MCF 10A (cell line): ENCODE measurements around the gene BCAS3. TPM values are rescaled to one million over a fixed set of nuclear protein-coding genes. Genes with fewer than 3 reads are reported as not detected.
A peak's percentile ranks its signal among the peaks of the same experiment; 100 is the strongest.

Experiments used
- BruUV-seq: library from RNA; stranded (reverse); fragments of 400-500 nt; replicated peaks from 2 replicates; lab custom pipeline; 2021; lab: Mats Ljungman, UMichigan
- CTCF ChIA-PET: fragments of 300-600 bp; sonication (Branson Sonifier 250); formaldehyde crosslinking; extraction: SDS; loops from one replicate; lab custom pipeline; 2021; ENCODE audit warnings: antibody characterized with exemption, inconsistent platforms; lab: Yijun Ruan, JAX
- POLR2A ChIA-PET: fragments of 300-600, 350-650 bp; sonication (Branson Sonifier 250); formaldehyde crosslinking; extraction: SDS; loops from one replicate; lab custom pipeline; 2020; ENCODE audit warnings: antibody characterized with exemption, inconsistent platforms; lab: Yijun Ruan, JAX
- DNase-seq: peaks from one replicate; pipeline ENCODE4 v3.0.0-alpha.2; 2018; ENCODE audit not compliant: unreplicated experiment
- H3K27ac Mint-ChIP-seq: one replicate; pipeline ENCODE4 v1.8.0; 2022; ENCODE audit warnings: mild to moderate bottlenecking, low read depth, mixed read lengths; ENCODE audit not compliant: unreplicated experiment
- H3K27me3 Mint-ChIP-seq: one replicate; pipeline ENCODE4 v1.8.0; 2022; ENCODE audit warnings: mixed read lengths; ENCODE audit not compliant: insufficient read depth, unreplicated experiment
- H3K36me3 Mint-ChIP-seq: one replicate; pipeline ENCODE4 v1.8.0; 2022; ENCODE audit warnings: mild to moderate bottlenecking, moderate library complexity, mixed read lengths; ENCODE audit not compliant: insufficient read depth, unreplicated experiment
- H3K4me1 Mint-ChIP-seq: one replicate; pipeline ENCODE4 v1.8.0; 2022; ENCODE audit warnings: mixed read lengths; ENCODE audit not compliant: insufficient read depth, unreplicated experiment
- H3K4me3 Mint-ChIP-seq: one replicate; pipeline ENCODE4 v1.8.0; 2022; ENCODE audit warnings: mild to moderate bottlenecking, moderate library complexity, mixed read lengths; ENCODE audit not compliant: unreplicated experiment
- H3K9me3 Mint-ChIP-seq: one replicate; pipeline ENCODE4 v1.8.0; 2022; ENCODE audit warnings: mixed read lengths; ENCODE audit not compliant: unreplicated experiment
- CTCF ChIP-seq: fragments of 200-600 bp; IDR thresholded peaks from one replicate; pipeline ENCODE4 v1.8.0; 2022; ENCODE audit warnings: antibody characterized with exemption, mild to moderate bottlenecking; ENCODE audit not compliant: unreplicated experiment
- intact Hi-C: fragments of 100-400 bp; cut with micrococcal nuclease; formaldehyde crosslinking; loops from 2 replicates; pipeline ENCODE4 v1.14.1; 2022
- total RNA-seq: library from RNA; stranded (reverse); gene quantifications from 2 replicates; pipeline ENCODE4 v1.2.3, GENCODE V29; 2022

Gene BCAS3
- total RNA-seq, 1 experiment from 2014 or later: 14.6 TPM

DNA sequence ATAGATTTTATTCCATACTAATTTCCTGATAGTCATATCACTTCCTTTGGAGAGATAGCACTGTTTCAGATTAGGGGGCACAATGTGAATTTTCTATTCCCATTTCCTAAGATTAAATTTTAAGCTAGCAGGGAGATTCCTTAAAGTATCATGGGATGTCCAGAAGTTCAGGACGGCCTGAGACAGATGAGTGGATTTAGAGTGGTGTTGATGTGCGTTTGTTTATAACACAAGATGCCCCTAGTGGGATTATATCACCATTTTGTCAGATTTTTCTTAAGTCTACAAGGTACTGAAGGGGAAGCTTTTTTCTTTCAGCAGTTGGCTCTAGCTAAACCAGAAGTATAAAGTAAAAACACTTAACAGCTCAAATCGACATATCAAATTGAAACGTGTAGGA, 538.4 kb downstream of the BCAS3 start:
- ChIA-PET POLR2A (no interaction called here), CTCF (interaction anchor here (0.7 kb wide), 1 partner anchor 245 kb away, joined by 3 read pairs; no protein-coding TSS in a partner anchor)
- no peak for DNase-seq
- no peaks in the 10 kb centered on the region for H3K27me3 Mint-ChIP-seq
- no peak overlapping the region for H3K4me3 Mint-ChIP-seq
- BruUV-seq: no TSS peak
- no peak overlapping the region for H3K27ac Mint-ChIP-seq
- H3K9me3 Mint-ChIP-seq: no peaks in the 10 kb centered on the region
- H3K4me1 Mint-ChIP-seq: peaks cover 6% of the 10 kb centered on the region
- intact Hi-C loops: no loop called here
- TF ChIP-seq CTCF: no peak
- no peaks in the 10 kb centered on the region for H3K36me3 Mint-ChIP-seq

DNA sequence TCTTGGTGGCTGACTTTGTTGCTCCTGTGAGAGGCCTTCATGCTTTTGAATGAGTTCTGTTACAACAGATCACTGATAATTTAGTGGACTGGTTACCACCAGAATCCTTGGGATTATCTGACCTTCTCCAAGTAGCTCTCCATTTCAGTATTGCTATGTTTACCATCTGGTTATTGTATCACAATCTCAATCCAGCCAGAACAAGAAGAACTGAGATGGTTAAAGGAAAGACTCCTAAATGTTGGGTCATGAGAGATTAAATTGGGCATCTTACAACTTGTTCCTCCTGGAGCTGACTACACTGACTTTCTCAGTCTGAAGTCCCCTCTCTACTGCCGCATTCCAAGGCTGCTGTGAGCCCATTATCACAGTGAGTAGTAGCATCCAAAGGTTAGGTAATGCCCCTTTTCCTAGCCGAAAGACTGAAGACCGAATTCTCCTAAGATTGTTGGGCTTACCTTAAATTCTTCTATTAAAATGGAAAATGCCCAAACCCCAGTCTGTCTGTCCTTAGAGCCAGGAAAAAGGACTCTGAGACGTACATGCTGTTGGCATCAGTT, 540.3 kb downstream of the BCAS3 start:
- no TSS peak for BruUV-seq
- Mint-ChIP-seq H3K27me3 (no peaks in the 10 kb centered on the region), H3K9me3 (no peaks in the 10 kb centered on the region), H3K4me3 (no peak overlapping the region), H3K4me1 (peaks cover 6% of the 10 kb centered on the region), H3K36me3 (no peaks in the 10 kb centered on the region), H3K27ac (no peak overlapping the region)
- ChIA-PET CTCF (interaction anchor here (0.6 kb wide), 1 partner anchor 242 kb away, joined by 3 read pairs; no protein-coding TSS in a partner anchor), POLR2A (no interaction called here)
- intact Hi-C loops: no loop called here
- TF ChIP-seq CTCF: no peak
- no peak for DNase-seq

GRCh38 chr17:61218438-61218837, 540.8 kb downstream of the BCAS3 start:
- CTCF ChIA-PET: interaction anchor here (0.6 kb wide), 1 partner anchor 241 kb away, joined by 3 read pairs; no protein-coding TSS in a partner anchor

GRCh38 chr17:61219460-61219859, 541.8 kb downstream of the BCAS3 start:
- POLR2A ChIA-PET: no interaction called here
- Mint-ChIP-seq H3K36me3 (no peaks in the 10 kb centered on the region), H3K4me1 (peaks cover 6% of the 10 kb centered on the region), H3K27me3 (no peaks in the 10 kb centered on the region), H3K9me3 (no peaks in the 10 kb centered on the region), H3K27ac (no peak overlapping the region), H3K4me3 (no peak overlapping the region)
- TF ChIP-seq CTCF: no peak
- BruUV-seq: no TSS peak
- CTCF ChIA-PET: interaction anchor here (0.6 kb wide), 1 partner anchor 407 kb away, joined by 6 read pairs; no protein-coding TSS in a partner anchor
- DNase-seq: no peak
- intact Hi-C loops: no loop called here

More at GRCh38 chr17:61218438-61218837, 540.8 kb downstream of the BCAS3 start:
- peak; percentile 44 for DNase-seq
- POLR2A ChIA-PET: no interaction called here
- Mint-ChIP-seq H3K27me3 (no peaks in the 10 kb centered on the region), H3K9me3 (no peaks in the 10 kb centered on the region), H3K4me1 (peaks cover 6% of the 10 kb centered on the region), H3K36me3 (no peaks in the 10 kb centered on the region), H3K27ac (no peak overlapping the region), H3K4me3 (no peak overlapping the region)
- BruUV-seq: no TSS peak
- TF ChIP-seq CTCF: no peak
- intact Hi-C loops: no loop called here
